GM10266 (cell line): ENCODE data around the gene DVL1.

Source experiments
- DNase-seq: peaks from one replicate; pipeline ENCODE4 v3.0.0; 2012; ENCODE audit errors: extremely low spot score
- TF ChIP-seq, protein P1 (sequence below): IDR thresholded peaks from 2 replicates; pipeline ENCODE4 v1.5.1; 2012; ENCODE audit warnings: mild to moderate bottlenecking, low read depth; ENCODE audit not compliant: control insufficient read depth, insufficient read depth; ENCODE audit errors: missing control alignments

The DVL1 gene

DNA sequence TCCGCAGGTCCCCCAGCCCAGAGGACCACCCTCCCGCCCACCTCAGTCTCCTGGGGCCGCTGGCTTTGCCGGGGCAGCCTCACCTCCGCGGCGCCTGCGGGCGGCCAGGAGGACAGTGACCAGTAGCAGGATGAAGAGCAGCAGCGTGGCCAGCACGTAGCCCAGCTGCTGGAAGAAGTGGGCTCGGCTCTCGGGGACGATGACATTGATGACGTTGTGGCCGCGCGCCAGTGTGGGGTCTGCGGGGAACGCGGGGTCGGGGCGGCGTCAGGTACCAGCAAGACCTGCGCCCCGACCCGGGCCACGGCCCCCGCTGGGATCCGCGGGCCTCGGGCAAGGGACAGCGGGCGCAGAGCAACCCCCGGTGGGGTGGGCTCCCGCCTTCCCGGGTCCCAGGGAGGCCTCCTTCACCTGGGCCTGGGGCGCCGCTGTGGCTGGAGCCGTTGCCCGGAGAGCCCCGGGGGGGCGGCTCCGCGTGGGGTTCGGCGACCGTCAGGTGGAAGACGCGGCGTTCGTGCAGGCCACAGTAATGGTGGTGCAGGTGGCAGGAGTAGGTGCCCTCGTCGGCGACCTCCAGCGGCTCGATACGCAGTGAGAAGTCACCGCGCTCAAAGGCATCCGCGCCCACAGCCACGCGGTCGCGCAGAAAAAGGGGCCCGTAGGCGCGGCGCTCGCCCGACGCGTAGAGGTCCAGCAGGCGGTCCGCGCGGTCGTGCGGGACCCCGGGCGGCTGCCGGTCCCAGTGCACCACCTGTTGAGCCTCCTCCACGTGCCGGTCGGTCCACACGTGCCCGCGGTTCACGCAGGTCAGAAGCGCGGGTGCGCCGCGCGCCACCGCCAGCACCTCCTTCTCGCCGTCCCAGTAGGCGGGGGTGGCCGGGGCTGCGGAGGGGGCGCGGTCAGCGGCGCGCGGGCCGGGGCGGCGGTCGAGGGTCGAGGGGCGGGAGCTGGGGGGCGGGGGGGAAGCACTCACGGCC is 5.3 kb upstream of the DVL1 start:
- no peak for DNase-seq
- TF ChIP-seq, protein P1, sequence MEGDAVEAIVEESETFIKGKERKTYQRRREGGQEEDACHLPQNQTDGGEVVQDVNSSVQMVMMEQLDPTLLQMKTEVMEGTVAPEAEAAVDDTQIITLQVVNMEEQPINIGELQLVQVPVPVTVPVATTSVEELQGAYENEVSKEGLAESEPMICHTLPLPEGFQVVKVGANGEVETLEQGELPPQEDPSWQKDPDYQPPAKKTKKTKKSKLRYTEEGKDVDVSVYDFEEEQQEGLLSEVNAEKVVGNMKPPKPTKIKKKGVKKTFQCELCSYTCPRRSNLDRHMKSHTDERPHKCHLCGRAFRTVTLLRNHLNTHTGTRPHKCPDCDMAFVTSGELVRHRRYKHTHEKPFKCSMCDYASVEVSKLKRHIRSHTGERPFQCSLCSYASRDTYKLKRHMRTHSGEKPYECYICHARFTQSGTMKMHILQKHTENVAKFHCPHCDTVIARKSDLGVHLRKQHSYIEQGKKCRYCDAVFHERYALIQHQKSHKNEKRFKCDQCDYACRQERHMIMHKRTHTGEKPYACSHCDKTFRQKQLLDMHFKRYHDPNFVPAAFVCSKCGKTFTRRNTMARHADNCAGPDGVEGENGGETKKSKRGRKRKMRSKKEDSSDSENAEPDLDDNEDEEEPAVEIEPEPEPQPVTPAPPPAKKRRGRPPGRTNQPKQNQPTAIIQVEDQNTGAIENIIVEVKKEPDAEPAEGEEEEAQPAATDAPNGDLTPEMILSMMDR: no peak

GRCh38 chr1:1353389-1354151 is 4.4 kb upstream of the DVL1 start:
- no peak for DNase-seq
- TF ChIP-seq, protein P1: no peak

DNA sequence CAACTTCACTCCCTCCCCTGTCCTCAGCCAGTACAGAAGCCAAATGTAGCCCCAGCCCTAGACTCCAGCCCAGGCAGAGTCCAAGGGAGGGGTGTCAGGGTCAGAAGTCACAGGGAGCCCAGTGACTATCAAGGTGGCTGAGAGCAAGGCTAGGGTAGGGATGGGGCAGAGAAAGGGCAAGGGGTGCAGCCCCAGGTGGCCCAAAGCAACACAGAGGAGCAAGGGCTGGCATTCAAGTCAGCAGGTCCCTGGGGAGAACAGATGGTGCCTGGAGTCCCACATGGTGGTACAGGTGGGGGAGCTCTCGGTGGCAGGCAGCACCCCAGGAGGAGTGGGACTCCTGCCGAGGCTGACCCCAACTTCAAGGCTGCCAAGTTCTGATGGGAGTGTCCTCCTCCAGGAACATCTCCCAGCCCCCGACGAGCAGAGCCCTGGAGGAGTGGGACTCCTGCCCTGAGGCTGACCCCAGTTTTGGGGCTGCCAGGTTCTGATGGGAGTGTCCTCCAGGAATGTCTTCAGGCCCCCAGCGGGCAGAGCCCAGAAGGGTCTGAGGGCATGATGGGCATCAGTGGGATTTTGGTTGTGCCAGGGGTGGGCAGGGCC is 3.7 kb upstream of the DVL1 start:
- TF ChIP-seq, protein P1: no peak
- no peak for DNase-seq

DNA sequence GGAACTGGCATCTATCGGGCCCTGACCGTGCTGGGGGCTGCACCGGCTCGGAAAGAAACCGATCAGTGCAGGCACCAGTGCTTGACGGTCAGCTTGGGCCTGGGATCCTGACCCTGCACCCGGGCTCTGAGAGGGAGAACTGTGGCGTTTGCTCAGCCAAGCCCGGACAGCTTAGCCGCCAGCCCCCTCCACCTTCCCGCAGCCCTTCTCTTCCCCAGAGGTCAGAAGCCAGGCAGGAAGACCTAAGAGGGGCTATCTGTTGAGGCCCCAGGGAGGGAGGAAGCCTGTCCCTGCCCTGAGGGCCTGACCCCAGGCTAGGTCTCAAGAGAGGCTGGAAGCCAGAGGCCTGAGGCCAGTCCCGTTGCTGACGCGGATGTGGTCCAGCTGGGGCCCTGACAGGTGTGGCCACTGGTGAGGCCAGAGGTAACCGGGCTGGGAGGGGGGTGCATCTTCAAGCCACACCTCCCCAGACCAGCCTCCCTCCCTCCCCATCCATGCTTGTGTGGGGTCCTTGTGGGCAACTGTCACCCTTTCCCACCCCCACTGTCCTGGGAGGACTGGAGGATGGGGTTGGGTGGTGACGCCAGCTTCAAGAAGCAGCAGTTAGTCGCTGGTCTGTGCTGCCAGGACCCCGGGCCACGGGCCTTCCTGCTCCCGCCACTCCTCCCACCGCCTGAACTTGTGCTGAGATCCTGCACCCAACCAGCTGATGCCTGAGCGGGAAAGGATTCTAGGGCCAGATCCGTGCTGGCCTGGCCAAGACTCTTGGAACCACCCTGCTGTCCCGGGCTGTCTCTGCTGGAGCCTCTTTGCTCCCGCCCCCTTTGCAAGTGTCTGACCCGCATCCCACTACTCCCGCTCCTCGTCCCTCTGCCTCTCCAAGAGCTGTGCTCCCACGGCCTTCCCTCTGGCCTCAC is 2.6 kb upstream of the DVL1 start:
- DNase-seq: no peak

DNA sequence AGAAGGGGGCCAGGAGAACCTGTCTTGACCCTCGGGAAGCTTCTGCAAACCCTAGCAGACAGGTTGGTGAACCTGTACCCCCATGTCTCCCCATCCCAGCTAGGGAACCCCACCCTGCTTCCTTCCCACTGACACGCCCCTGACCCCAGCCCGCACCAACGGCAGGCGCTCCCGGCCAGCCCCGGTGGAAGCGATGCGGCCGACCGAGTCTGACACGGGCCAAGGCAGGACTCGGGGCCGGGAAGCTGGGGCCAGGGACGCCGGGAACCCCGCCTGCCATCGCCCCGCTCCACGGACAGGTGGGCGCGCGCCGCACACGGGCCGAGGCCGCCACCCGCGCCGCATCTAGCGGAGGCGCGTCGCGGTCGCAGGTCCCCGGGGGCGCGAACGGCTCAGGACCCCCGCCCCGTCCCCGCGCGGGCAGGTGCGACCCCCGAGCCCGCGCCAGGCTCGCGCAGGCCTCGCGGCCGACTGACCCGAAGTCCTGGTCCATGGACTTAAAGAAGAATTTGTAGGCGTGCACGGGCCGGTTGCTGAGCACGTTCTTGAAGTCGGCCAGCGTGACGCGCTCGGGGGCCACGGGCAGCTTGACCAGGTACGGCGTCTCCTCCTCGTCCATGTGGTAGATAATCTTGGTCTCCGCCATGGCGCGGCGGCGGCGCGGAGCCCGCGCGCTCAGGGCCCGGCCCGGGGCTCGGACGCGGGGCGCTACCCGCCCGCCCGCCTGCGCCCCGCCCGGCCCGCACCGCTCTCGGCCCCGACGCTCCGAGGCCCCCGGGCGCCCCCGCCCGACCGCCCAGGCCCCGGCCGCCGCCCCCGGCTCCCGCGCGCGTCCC is 580 bp downstream of the DVL1 start:
- TF ChIP-seq, protein P1: no peak
- no peak for DNase-seq

More for the DNA sequence above, 2.6 kb upstream of the DVL1 start:
- TF ChIP-seq, protein P1: no peak
